ENCODE results near the gene OR52I2.

DNA sequence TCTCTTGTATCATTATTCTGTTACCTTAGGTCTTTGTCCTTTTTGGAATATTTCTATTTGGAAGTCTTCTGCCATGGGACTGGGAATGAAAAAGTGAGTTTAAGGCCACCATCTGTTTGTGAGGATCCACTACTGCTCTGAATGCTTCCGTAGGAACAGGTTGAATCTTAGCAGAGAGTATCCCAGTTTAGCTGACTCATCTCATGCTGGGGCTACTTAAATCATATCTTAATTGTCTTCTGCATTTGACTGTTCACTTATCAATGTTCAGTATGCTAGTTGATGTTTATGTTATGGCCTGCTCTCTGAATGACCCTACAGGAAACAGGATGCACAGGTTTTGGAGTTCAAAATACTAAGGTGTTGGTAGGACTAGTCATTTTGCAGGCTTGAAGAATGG lies 1.4 kb upstream of the OR52I2 start:
- TF ChIP-seq YY1 (IDR thresholded peaks at IDR 0.05; ENCODE audit: low read depth) (no peak), TAF1 (IDR thresholded peaks at IDR 0.05; ENCODE audit: low read depth) (no peak), ZBTB7A (IDR thresholded peaks at IDR 0.05; ENCODE audit: low read depth) (no peak), EGR1 (IDR thresholded peaks at IDR 0.05) (no peak), USF1 (IDR thresholded peaks at IDR 0.05) (no peak), CEBPB (IDR thresholded peaks at IDR 0.05) (no peak), RAD21 (IDR thresholded peaks at IDR 0.05; ENCODE audit: low read depth) (no peak), REST (IDR thresholded peaks at IDR 0.05; ENCODE audit: low read depth) (no peak), NFIC (IDR thresholded peaks at IDR 0.05) (no peak), EP300 (IDR thresholded peaks at IDR 0.05; ENCODE audit: borderline replicate concordance) (no peak), FOXM1 (IDR thresholded peaks at IDR 0.05; ENCODE audit: borderline replicate concordance, low read depth) (no peak), TCF12 (IDR thresholded peaks at IDR 0.05; ENCODE audit: low read depth) (no peak), CREB1 (IDR thresholded peaks at IDR 0.05; ENCODE audit: low read depth) (no peak)
- TF ChIP-seq, protein P1, sequence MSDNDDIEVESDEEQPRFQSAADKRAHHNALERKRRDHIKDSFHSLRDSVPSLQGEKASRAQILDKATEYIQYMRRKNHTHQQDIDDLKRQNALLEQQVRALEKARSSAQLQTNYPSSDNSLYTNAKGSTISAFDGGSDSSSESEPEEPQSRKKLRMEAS (IDR thresholded peaks at IDR 0.05), result no peak
